GM21528 (cell line): Measurements from ENCODE around the gene HMGA1.
A peak's percentile ranks its signal among the peaks of the same experiment; 100 is the strongest.
"Not testable (repeated sequence)": the region's sequence is repeated elsewhere in the genome, so short reads cannot be mapped to it uniquely, and the experiment has no call there.

ENCODE experiments used
- ATAC-seq: cut with Tn5 transposase; IDR thresholded peaks from one replicate; pipeline ENCODE4 v1.9.1; 2021; ENCODE audit warnings: mild to moderate bottlenecking, moderate library complexity; ENCODE audit not compliant: unreplicated experiment, low FRiP score

The HMGA1 gene

DNA sequence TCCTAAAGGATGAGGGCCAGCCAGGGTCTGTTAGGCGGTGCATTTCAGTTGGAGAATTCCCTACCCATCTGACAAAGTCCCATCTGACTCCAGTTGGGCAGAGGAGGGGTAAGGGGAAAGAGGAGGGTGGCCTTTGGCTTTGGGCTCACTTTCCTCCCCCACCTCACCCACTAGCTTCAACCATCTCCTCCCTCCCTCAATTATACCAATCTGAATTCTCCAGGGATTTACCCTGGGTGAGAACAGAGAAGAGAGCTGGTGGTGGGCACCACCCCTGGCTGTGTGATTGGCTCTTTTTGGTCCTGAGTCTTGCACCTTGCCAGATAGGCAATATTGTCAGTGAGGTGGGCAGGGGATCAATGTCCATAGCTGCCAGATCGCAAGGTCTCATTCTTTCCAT is 3.2 kb downstream of the HMGA1 start:
- ATAC-seq = no peak

DNA sequence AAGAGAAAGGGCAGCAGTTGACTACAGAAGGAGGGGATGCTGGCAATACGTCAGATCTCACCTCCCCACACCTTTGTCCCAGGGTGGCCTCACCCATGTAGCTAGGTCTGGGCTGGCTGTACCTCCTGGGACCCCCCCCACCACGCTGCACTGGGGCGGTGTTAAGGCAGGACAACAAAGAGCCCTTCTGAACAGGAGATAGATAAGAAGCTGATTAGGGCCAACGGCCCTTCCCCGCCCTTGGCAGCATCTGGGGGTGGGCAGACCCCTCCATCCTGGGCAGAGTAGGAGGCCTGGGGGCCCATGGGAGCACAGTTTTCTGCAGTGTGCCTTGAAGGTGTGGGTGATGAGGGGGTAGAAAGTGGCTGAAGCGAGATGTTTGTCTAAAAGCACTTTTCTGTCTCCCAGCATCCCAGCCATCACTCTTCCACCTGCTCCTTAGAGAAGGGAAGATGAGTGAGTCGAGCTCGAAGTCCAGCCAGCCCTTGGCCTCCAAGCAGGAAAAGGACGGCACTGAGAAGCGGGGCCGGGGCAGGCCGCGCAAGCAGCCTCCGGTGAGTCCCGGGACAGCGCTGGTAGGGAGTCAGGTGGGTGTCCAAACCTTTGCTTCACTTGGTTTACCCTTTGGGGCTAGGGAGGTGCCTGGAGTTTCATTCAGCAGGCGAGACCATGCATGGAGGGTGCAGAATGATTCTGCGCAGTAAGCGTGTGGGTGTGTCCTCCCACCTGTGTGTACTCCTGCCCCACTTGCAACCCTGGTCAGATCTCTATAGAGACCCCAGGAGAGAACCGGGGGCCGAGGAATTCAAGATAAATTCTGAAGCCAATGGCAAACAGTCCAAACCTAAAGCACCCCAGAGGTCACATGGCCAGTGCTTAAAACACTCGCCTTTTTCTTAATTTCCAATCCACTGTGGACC is 3.9 kb downstream of the HMGA1 start:
- ATAC-seq = no peak

DNA sequence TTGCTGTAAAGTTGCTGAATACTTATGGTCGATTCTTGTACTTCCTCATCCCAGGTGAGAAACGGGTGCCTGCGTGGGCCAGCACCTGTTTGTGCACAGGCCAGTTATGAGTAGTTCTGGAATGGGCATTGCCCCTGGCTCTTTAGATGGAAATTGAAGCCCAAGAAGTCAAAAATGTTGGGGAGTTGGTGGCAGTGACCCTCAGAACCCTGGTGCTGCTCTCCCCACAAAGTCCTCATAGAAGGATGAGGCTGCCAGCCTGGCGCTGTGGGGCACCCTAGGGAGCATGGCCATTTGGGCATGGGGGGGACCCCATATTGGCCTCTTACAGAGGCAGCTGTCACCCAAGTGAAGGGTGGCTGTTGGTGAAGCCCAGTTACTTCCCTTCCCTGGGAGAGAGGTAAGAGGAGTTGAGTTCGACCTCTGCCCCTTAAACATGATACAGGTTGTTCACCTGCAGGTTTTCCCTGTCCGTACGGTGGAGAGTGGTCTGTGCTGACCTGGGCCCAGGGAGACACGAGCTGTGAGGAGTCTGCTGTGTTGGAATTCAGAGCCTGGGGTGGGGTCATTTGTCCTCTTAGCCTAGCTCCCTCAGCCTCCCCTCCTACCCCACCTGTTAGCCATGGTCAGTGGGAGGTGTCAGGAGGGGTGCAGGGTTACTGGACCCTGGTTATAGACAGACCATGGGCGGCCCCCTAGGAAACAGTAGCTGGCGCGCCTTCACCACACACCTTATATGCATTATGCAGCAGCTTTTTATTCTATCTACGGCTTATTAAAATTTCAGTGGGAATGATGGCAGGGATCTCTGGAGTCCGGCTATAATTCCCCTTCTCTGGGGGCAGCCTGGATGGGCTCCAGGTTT is 4.9 kb downstream of the HMGA1 start:
- no peak for ATAC-seq

DNA sequence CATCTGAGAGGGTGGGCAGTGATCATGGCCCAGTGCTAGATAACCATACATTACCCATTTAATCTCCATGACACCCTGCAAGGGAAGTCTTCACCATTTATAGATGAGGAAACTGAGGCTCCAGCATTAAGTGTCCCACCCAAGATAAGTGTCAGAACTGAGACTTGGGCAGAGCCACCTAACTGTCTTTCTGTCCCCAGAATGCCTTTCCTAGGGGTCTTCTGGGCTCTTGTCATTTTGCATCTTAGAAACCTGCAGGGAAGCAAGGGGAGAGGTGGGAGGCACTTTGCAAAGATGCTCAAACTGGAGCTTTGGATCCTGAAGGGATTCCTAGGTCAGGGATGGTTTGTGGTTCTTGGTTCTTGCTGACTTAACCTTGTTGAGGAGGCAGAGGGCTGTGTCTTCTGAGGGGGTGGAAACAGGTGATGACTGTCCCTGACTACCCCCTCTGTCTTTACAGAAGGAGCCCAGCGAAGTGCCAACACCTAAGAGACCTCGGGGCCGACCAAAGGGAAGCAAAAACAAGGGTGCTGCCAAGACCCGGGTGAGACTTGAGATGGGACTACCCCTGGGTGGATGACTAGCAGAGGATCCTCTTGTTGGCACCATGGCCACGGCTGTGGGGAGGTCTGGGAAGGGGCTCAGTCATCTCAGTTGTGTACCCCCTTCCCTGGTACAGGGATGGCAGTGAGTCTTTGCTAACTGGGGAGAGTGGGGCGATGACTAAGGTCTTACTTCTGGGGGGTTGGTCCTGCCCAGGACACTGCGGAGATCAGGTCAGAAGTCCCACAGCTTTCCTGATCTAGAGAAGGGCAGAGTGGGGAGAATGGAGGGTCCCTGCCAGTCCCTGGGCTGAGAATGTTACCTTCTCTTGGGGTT is 5.8 kb downstream of the HMGA1 start:
- ATAC-seq = no peak

DNA sequence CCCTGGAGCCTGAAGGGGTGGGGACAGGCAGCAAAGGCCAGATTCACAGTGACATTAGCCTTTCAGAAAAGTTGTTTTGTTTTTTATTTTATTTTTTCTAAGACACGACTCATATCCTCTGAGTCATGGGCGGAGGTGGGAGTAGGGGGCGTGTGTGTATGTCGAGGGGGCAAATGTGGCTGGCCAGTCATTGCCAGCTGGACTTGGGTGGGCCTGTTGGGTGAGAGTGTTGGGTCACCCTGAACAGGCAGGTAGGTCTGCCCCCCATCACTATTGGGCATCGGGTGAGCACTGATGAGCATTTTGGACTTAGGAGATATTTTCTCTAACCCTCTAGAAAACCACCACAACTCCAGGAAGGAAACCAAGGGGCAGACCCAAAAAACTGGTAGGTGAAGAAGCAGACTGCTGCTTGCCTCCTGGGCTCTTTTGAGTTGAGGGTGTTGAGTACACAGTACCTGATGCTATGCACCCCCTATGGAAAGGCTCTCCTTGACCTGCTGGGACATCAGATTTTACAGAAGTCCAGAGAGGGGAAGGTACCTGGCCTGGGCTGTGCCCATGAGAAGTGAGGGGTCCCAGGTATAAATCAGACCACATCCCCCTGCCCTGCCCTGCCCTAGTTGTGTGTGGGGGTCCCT is 6.6 kb downstream of the HMGA1 start:
- no peak for ATAC-seq

DNA sequence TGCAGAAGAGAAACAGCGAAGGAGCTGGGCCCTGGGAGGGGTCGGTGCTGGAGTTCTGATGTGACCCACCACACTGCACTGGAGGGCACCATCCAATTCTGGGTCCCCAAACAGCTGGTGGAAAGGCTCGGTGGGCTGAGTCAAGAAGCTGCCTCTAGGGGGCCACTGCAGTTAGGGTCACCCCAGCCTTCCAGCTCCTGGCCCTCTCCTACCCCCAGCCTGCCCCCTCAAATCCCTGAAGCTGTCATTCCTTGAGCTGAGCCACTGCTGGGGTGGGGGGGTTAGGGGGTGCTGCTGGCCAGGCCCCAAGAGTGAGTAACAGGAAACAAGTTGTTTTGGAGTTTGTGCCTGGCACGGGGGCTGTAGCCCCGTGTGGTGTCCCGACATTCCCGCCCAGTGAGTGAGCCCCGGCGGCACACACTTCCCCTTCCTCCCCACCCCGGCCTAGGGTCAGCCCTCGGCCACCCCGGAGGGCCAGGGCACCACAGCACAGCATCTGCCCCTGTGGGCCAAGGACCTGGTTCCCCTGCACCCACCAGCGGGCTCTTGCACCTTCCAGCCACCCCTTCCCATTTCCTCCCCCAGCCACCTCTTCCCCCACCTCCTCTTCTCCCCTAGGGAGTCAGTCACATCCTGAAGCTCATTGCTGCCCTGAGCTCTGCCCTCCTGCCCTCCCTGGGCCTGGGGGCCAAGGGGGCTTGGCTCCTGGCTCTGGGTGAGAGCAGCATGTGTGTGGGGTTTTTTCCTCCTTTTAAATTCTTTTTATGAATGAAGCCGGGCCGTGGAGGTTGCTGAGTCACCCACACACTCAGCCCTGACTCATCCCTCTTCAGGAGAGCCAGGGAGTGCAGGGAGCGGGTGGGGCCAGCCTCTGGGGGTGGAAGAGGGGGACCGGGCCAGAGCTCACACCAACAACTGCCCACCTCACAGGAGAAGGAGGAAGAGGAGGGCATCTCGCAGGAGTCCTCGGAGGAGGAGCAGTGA is 7.5 kb downstream of the HMGA1 start:
- no peak for ATAC-seq

DNA sequence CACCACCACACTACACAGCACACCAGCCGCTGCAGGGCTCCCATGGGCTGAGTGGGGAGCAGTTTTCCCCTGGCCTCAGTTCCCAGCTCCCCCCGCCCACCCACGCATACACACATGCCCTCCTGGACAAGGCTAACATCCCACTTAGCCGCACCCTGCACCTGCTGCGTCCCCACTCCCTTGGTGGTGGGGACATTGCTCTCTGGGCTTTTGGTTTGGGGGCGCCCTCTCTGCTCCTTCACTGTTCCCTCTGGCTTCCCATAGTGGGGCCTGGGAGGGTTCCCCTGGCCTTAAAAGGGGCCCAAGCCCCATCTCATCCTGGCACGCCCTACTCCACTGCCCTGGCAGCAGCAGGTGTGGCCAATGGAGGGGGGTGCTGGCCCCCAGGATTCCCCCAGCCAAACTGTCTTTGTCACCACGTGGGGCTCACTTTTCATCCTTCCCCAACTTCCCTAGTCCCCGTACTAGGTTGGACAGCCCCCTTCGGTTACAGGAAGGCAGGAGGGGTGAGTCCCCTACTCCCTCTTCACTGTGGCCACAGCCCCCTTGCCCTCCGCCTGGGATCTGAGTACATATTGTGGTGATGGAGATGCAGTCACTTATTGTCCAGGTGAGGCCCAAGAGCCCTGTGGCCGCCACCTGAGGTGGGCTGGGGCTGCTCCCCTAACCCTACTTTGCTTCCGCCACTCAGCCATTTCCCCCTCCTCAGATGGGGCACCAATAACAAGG is 8.5 kb downstream of the HMGA1 start:
- not testable (repeated sequence) for ATAC-seq

DNA sequence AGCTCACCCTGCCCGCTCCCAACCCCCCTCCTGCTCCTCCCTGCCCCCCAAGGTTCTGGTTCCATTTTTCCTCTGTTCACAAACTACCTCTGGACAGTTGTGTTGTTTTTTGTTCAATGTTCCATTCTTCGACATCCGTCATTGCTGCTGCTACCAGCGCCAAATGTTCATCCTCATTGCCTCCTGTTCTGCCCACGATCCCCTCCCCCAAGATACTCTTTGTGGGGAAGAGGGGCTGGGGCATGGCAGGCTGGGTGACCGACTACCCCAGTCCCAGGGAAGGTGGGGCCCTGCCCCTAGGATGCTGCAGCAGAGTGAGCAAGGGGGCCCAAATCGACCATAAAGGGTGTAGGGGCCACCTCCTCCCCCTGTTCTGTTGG is 9.1 kb downstream of the HMGA1 start:
- not testable (repeated sequence) for ATAC-seq

DNA sequence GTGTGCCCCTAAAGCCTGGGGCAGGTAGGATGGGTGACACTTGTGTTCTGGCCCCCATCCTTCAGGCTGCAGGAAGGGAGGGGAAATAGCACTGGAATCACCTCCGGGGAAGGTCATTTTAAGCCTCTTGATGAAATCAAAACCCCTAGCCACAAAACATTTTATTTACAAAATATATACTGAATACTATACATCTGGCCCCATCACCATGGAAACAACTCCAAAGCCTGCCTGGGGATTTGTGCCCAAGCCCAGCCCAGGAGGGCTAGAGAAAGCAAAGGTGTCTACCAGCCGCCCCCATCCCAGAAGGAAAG is 9.5 kb downstream of the HMGA1 start:
- no peak for ATAC-seq

DNA sequence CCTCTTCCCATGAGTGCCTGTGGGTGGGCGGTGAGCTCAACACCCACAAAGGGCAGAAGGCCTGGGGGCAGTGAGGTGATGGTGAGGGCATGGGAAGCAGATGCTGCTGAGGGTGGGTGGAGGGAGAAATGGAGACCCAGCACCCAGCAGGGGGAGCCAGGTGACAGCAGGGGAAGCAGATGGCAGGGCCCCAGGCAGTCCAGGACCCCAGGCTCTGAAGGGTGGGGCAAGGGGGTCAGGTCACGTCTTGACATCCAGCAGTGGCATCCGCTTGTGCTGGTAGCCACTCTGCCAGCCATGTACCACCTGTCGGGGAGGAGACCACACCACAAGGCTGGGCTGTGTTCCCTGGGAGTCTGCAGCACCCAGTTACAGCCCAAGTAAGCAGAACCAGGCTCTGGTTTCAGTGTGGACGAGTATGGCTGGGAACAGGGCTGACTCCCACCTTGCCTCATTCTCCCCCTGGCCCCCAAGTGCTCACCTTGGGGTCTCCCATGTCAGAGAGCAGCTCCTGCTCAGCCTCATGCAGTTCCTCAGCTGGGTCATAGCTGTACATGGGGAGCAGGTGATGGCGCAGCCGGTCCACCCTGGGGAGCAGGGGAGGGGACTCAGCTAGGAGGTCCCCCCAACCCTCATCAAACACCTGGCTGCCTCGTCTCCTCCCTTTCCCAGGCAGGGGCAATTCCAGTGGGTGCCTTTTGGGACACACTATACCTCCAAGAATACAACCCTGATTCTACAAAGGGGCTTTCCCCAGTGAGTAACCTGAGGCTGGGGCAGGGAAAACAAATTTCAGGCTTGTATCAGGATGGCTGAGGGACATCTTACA is 10.1 kb downstream of the HMGA1 start:
- ATAC-seq = no peak

DNA sequence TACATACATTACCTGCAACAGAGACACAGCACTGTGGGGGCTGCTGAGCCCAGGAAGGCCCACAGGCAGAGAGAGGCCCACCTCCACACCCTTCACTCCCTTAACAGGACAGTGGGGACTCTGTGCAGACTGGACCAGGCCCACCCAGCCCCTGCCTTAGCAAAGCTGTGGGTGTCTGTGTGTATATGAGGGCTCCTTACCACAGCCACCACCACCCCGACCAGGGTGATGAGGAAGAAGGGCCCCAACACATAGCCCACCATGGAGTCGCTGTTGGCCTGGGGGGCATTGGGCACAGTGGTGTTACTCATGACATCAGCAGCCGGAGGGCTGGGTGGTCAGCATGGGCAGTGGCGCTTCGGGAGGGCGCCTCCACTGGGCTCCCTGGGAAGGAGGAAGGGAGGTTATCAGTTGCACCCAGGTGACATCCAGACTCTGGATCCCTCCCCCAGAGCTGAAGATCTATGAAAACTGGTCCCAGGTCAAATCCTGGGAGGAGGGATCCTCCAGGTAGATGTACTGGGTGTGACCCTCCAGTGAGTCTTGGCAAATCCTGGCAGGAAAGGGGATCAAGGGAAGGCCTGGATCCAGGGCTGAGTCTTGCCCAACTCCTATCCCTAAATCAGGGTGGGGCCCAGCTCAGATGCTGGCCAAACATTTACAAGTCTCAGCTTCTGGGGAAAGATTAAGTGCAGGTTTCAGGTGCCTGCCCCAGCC is 11.0 kb downstream of the HMGA1 start:
- ATAC-seq = no peak

DNA sequence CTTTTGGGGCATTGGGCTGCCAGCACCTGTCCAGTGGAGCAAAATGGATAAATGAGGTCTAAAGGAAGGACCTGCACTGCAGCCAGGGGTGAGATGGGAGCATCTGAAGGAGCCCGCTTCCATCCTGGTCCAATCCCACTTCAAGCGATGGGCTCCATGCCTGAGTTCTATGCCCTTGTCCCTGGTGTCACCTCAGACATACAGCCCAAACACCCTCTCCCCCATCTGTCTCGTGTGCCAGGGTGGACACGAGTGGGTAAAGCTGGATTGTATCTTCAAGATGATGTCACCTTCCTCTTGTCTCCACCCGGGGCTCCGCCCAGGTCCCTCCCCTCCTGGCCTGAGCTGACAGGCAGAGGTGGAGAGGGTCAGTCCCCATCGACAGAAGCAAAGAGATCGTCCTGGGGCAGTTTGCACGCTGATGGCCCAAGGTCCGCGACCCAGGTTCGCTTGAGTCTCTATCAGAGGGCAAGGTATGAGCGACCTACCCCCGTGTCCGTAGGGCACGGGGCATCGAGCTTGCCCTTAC is 11.6 kb downstream of the HMGA1 start:
- ATAC-seq = peak; percentile 20

DNA sequence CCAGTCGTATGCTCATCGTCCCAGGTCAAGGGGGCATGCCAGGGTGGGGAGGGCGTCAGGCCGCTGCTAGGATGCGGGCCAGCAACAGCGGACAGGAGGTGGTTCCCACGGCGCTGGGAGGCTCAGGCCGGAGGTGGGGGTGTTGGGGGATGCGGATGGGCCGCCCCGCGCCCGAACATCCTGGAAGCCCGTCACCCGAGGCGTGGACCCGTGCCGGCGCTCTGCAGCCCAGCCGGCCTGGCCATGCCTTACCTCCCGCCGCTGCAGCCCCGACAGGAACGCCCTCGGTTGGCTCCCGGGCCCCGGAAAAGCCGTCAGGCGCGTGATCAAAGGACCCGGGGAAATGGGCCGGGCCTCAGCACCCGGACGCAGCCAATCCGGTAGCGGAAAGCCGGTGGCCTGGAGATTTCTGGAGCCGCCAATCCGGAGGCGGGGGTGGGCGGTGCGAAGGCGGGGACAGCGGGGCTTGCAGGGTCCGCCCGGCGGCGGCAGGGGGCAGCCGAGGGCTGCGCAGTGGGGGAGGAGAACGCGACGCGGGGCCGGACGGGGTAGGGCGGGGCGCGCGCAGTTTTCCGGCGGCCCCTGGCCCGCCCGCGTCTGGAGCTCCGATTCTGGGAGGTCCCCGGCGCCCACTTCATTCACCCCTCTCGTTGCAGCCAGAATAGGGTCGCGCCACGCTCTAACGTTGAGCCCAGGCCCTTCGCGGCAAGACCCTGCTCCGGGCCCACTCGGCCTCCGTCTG is 12.2 kb downstream of the HMGA1 start, which contains the start of gene SMIM29:
Gene SMIM29 (minus strand): TSS at position 280 of the 742 bp plus-strand sequence. CDS start 1,215 bp downstream, outside the sequence.
- peak; percentile 76 for ATAC-seq

DNA sequence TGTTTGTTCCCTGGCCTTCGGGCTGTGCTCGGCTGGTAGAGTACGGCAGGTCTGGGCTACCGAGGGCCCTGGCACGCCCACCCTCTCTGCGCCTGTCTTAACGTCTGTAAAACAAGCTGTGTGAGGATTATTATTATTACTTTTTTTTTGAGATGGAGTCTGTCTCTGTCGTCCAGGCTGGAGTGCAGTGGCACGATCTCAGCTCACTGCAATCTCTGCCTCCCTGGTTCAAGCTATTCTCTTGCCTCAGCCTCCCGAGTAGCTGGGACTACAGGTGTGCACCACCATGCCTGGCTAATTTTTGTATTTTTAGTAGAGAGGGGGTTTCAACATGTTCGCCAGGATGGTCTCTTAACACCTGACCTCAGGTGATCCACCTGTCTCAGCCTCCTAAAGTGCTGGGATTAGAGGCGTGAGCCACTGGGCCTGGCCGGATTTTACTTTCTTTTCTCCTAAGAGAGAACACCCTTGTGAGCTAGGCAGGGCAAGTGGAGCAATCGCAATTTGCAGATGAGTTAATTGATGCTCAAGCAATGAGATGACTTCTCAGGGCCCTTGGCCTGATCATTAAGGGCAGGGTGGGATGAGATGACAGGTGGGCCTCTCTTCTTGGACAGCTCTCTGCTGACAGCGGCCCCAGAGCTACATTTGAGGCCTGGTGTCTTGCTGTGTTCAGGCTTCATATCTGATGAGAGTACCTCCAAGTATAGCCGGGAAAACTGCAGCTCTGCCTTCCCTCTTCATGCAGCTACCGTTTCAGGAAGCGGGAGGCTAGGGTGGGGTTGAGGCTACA is 13.0 kb downstream of the HMGA1 start:
- ATAC-seq = peak; percentile 36

DNA sequence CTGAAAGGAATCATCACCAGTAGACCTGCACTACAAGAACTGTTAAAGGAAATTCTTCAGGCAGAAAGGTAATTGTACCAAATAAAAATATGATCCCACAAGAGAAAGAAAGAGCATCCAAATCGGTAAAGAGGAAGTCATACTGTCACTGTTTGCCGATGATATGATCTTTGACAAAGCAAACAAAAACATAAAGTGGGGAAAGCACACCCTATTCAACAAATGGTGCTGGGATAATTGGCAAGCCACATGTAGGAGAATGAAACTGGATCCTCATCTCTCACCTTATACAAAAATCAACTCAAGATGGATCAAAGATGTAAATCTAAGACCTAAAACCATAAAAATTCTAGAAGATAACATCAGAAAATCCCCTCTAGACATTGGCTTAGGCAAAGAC is 15.7 kb downstream of the HMGA1 start:
- ATAC-seq = not testable (repeated sequence)
